NCI-H146 (cell line): ENCODE data around the gene ZG16B.

Source experiments
- DNase-seq: peaks from one replicate; lab custom pipeline; 2025; lab: John Stamatoyannopoulos, UW

ZG16B gene

GRCh38 chr16:2845116-2845515 lies 15.0 kb downstream of the ZG16B start:
- no peak for DNase-seq

DNA sequence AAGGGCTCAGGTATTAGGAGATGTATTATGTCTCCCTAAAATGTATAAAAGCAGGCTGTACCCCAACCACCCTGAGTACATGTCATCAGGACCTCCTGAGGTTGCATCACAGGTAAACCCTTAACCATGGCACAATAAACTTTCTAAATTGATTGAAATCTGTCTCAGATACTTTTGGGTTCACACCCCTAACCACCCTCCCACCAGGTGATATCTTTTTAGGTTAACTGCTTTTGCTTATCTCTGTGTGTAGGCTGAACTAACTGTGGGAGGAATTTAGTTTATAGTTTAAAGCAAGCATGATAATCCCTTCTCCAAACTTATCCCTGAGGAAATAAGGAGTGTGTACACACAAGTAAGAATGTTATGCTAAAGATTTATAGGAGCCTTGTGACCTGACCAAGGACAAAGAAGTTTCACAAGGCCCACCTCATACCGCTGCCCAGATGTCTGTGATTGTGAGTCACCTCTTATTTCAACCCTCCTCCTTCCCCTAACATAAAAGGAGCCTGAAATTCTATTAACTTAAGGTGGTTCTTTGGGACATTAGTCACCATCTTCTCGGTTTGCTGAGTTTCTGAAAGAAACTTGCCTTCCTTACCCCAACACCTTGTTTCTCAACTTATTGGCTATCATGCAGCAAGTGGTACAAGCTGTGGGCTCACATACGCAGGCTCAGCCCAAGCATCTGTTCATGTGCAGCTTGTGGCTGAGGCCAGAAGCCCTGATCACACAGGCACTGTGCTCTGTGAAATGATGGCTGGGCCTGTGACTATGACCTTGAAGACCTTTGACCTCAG lies 16.6 kb downstream of the ZG16B start:
- DNase-seq, result no peak

DNA sequence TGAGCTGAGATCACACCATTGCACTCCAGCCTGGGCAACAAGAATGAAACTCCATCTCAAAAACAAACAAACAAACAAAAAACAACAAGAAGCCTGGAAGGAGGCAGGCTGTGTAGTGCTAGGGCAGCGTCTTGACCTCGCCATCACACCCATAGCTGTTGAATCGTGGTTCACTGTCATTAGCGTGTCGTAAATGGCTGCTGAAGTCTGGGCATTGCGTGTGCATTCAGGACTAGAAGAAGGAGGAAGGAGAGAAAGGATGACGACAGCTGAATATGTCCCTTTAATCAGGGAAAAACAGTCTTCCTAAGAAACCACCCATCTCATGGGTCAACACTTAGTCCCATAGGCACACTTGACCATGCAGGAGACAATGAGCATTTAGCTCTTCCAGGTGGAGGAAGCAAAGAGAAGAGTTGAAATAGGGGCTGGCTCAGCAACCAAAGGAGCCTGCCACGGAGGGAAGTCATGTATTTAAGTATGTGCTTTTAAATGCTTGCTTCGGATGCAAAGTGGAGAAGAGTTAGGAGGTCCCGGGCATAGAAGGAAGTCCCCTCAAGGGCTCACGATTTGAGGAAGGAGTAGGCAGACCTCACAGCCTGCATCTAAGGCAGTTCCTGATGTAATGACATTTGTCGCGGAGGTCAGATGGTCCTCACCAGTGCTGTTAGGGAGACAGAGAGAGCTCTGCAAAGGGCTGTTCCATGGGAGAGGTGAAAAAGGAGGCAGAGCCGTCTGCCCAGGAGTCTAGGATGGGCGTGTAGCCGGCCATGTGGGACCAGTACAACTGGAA lies 19.0 kb downstream of the ZG16B start:
- no peak for DNase-seq

- DNase-seq, result no peak
These were observed 22.1 kb downstream of the ZG16B start for GRCh38 chr16:2852003-2852730.

GRCh38 chr16:2852731-2853507 lies 22.8 kb downstream of the ZG16B start:
- no peak for DNase-seq

- no peak for DNase-seq
These were observed 23.5 kb downstream of the ZG16B start for GRCh38 chr16:2853531-2854073.

- DNase-seq, result no peak
These were observed 24.7 kb downstream of the ZG16B start for GRCh38 chr16:2854700-2855309.

DNA sequence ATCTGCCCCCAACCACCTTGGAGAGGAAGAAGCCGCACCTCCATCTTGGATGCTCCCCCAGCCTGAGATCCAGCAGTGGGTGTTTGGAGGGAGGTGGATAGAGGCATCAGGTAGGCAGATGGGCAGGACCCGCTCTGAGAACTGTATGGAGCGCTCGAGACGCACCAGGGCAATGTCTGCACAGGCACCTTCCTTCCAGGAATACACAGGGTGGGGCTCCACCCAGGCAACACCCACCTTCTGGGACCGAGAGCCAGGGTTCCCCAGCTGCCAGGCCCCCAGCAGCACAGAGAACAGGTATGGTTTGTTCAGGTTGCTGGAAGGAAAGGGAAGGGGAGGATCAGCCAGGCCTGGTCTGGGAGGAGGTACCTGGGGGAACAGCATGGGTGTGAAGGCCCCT lies 25.4 kb downstream of the ZG16B start:
- DNase-seq, result no peak

GRCh38 chr16:2856061-2856670 lies 26.1 kb downstream of the ZG16B start:
- DNase-seq, result peak; percentile 54

- DNase-seq, result no peak
These were observed 26.8 kb downstream of the ZG16B start for GRCh38 chr16:2856686-2857450.

- DNase-seq, result no peak
These were observed 27.5 kb downstream of the ZG16B start, which contains the start of gene PRSS22 for GRCh38 chr16:2857451-2858244. Gene PRSS22, minus strand, starts transcription at chr16:2858170. Its CDS starts 66 bp downstream, at chr16:2858104.

DNA sequence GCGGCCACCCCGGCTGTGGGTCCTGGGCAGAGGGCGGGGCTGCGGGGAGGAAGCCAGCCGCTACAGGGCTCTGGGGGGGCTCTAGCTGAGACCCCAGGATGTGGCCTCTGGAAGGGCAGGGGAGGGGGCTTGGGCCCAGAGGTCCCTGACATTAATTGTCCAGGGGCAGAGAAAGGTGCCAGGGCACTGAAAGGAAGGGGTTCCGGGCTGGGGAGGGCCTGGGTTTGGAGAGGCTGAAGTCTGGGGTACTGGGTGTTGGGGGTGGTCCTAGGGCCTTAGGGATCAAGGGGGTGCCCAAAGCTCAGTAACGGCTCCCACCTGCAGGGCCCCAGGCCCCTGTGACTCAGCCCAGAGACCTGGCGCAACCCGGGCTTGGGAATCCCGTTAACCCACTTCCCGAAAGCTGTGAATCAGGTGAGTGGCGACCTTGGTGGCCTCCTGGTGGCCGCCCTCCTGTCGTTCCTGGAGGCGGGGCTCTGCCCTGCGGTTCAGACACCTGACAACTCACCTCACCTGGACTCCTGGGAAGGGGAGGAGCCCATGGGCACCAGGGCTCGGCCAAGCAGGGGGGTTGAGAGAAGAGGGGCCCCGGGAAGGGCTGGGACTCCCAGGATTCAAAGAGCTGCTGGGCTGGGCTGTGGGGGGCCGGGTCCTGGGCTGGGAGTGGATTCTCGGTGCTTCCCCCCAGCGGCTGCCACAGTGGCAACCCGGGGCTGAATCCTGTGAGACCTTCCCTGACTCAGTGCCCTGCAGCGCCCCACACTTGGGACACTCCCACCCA lies 28.3 kb downstream of the ZG16B start:
- peak; percentile 77 for DNase-seq

DNA sequence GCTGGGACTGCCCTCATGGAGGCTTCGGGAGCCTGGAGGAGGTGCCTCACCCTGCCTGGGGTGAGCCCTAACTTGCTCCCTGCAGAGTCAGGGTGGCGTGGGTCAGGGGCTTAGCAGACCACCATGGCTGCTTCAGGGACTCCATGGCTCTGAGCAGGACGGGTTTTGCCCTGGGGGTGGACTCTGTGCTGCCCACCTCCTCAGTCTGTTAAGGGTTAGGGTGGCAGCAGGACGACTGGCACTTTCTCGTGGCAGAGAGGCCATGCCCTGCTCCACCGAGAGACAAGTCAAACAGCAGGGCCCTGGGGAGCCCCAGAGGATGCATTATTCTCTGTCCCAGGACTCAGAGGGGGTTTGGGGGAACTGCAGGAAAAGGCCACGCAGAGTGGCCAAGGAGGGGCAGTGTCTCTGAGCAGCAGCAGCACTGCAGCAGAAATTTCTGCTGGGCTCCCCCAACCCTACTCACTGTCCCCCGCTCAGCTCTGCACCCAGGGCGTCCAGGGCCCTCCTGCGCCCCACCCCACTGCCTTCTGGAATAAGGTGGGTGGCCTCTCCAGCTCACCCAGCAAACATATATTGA lies 29.7 kb downstream of the ZG16B start:
- DNase-seq, result no peak

DNA sequence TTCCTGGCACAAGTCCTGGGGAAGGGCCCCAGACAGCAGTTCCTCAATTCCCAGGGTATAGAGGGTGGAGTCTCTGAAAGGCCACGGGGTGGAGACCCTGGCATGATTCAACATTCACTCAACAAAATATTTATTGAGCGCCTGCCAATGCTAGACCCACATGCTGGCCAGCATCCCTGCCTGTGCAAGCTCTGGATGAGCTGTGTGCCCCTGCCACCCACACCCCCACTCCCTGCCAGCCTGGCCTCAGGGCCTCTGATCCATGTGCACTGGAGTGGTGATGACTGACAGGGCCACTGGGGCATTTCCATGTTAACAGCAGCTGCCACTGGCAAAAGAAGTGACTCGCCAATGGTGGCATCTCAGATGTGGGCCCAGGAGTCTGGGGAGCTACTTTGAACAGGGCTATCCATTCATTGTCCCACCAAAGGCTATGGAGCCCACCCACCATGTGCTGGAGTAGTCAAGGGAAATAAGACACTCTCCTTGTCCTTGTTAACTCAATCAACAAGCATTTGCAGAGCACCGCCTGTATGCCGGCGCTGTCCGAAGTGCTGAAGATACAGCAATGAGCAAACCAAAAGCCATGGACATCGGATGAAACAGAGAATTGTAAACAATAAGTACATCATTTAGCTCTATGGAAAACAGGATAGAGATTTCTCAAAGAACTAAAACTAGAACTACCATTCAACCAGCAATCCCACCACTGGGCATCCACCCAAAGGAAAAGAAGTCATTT lies 30.9 kb downstream of the ZG16B start:
- DNase-seq, result no peak

- DNase-seq, result no peak
These were observed 35.5 kb downstream of the ZG16B start for GRCh38 chr16:2865651-2866050.

- no peak for DNase-seq
These were observed 36.3 kb downstream of the ZG16B start for GRCh38 chr16:2866431-2866830.

DNA sequence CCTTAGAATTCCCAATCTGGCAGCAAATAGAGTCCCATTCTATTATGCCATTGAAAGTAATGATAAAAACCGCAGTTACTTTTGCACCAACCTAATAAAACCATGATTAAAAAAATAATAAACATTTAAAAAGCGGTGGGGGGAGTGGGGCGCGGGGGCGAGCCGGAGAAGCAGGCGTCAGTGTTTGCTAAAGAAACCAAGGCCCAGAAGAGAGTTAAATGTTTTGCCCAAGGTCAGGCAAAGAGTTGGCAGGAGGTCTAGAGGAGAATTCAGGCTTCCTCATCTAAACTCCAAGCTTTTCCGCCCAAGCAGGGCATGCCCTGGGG lies 37.5 kb downstream of the ZG16B start:
- no peak for DNase-seq
